ENCODE measurements around the gene TRIM66.

DNA sequence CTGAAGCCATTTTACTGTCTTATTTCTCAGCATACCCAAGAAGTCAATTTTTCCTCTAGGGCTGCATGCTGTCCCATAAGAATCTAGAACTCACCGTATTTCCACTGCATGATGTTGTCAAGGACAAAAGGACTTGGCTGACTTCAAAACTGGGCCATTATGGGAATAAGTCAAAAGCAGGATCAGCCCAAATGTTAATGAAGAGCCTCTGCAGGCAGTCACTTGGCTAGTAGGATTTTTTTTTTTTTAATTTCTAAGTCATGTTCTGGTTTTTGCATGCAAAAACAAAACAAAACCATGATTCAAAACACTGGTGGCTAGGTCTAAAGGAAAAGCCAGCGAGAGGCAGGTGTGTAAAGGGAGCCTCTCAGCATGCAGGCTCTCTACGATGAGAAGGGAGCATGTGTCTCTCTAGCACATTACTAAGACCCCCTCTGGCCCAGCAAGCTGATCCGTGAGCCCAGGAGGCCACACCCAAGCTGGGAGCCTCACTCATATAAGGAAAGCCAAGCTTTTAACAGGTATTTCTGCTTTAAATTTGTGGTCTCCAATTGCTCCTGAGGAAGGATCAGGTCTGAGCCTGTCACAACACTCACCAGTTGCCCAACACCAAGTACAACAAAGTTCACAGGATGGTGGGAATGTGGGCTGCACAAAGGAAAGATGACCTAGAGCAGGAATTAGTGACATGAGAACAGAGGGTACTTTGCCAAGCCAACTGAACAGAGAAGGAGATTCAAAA, 67.0 kb downstream of the TRIM66 start:
- TF ChIP-seq, protein P1, sequence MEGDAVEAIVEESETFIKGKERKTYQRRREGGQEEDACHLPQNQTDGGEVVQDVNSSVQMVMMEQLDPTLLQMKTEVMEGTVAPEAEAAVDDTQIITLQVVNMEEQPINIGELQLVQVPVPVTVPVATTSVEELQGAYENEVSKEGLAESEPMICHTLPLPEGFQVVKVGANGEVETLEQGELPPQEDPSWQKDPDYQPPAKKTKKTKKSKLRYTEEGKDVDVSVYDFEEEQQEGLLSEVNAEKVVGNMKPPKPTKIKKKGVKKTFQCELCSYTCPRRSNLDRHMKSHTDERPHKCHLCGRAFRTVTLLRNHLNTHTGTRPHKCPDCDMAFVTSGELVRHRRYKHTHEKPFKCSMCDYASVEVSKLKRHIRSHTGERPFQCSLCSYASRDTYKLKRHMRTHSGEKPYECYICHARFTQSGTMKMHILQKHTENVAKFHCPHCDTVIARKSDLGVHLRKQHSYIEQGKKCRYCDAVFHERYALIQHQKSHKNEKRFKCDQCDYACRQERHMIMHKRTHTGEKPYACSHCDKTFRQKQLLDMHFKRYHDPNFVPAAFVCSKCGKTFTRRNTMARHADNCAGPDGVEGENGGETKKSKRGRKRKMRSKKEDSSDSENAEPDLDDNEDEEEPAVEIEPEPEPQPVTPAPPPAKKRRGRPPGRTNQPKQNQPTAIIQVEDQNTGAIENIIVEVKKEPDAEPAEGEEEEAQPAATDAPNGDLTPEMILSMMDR (IDR thresholded peaks at IDR 0.05): no peak
- TF ChIP-seq POLR2A (IDR thresholded peaks at IDR 0.05): no peak

Measured in body of pancreas (tissue), 4 donors.